Measurements from ENCODE around the gene PPIH.
"Not testable (repeated sequence)": the region's sequence is repeated elsewhere in the genome, so short reads cannot be mapped to it uniquely, and the experiment has no call there.

Gene PPIH

GRCh38 chr1:42723511-42723910 is 65.3 kb downstream of the PPIH start:
- TF ChIP-seq TAF1 (IDR thresholded peaks at IDR 0.05; ENCODE audit: low read depth, low read length) (no peak), POU2F2 (IDR thresholded peaks at IDR 0.05; ENCODE audit: low read depth, low read length) (no peak), PAX5 (IDR thresholded peaks at IDR 0.05; ENCODE audit: insufficient read depth, low read length, severe bottlenecking) (no peak), SPI1 (IDR thresholded peaks at IDR 0.05; ENCODE audit: low read depth, low read length) (no peak), POLR2A (IDR thresholded peaks at IDR 0.05; ENCODE audit: low read depth, low read length) (no peak), POLR2AphosphoS5 (IDR thresholded peaks at IDR 0.05; ENCODE audit: low read depth, low read length) (no peak)
- no peak for DNase-seq (ENCODE audit: insufficient read length, low spot score)
- FAIRE-seq, result no peak

- FAIRE-seq; DNase-seq (ENCODE audit: insufficient read length, low spot score): not testable (repeated sequence)
Measured at GRCh38 chr1:42725820-42726219, 67.6 kb downstream of the PPIH start.

All from GM12891 (cell line).